BJ (cell line): ENCODE measurements around the gene LRRC8C. TPM values are rescaled to one million over a fixed set of nuclear protein-coding genes. Genes with fewer than 3 reads are reported as not detected.

Source experiments
- CTCF ChIA-PET: fragments of 350-600 bp; formaldehyde crosslinking; extraction: SDS; loops from one replicate; lab custom pipeline; 2021; ENCODE audit warnings: antibody characterized with exemption, inconsistent platforms; lab: Yijun Ruan, JAX
- POLR2A ChIA-PET: fragments of 300-600 bp; sonication (Branson Sonifier 250); formaldehyde crosslinking; extraction: SDS; loops from one replicate; lab custom pipeline; 2021; ENCODE audit warnings: antibody characterized with exemption; lab: Charles Lee
- DNase-seq: peaks from one replicate; pipeline ENCODE4 v3.0.0-alpha.2; 2011; ENCODE audit warnings: low read depth
- H3K27me3 ChIP-seq: 2 replicates; pipeline ENCODE4 v1.6.0; 2011; ENCODE audit warnings: low read length; ENCODE audit not compliant: control insufficient read depth, insufficient read depth
- H3K36me3 ChIP-seq: 2 replicates; pipeline ENCODE4 v1.5.1; 2011; ENCODE audit warnings: low read length; ENCODE audit not compliant: control insufficient read depth, insufficient read depth
- H3K4me3 ChIP-seq: 2 replicates; pipeline ENCODE4 v1.5.1; 2011; ENCODE audit warnings: low read depth, mild to moderate bottlenecking, control low read depth, low read length
- polyA plus RNA-seq: library from polyadenylated mRNA; depleted of rRNA; stranded (reverse); fragments of >200 nt; gene quantifications from 2 replicates; pipeline ENCODE4 v1.2.3, GENCODE V29; 2011
- TF ChIP-seq, protein P1 (sequence below): IDR thresholded peaks from 2 replicates; pipeline ENCODE4 v1.5.1; 2011; ENCODE audit warnings: low read depth, mild to moderate bottlenecking, control low read depth, inconsistent platforms, low read length, moderate library complexity; ENCODE audit not compliant: insufficient read depth

The LRRC8C gene
- polyA plus RNA-seq, 1 experiment: 3.6 TPM

- Histone ChIP-seq H3K4me3 (no peak overlapping the region), H3K27me3 (no peaks in the 10 kb centered on the region), H3K36me3 (0 out of 2 replicates have a peak, but pooled peaks cover 2% of the 10 kb centered on the region)
- TF ChIP-seq, protein P1, sequence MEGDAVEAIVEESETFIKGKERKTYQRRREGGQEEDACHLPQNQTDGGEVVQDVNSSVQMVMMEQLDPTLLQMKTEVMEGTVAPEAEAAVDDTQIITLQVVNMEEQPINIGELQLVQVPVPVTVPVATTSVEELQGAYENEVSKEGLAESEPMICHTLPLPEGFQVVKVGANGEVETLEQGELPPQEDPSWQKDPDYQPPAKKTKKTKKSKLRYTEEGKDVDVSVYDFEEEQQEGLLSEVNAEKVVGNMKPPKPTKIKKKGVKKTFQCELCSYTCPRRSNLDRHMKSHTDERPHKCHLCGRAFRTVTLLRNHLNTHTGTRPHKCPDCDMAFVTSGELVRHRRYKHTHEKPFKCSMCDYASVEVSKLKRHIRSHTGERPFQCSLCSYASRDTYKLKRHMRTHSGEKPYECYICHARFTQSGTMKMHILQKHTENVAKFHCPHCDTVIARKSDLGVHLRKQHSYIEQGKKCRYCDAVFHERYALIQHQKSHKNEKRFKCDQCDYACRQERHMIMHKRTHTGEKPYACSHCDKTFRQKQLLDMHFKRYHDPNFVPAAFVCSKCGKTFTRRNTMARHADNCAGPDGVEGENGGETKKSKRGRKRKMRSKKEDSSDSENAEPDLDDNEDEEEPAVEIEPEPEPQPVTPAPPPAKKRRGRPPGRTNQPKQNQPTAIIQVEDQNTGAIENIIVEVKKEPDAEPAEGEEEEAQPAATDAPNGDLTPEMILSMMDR: no peak
- ChIA-PET POLR2A (no interaction called here), CTCF (no interaction called here)
- no peak for DNase-seq
Measured at GRCh38 chr1:89711140-89711778, 78.3 kb downstream of the LRRC8C start.

DNA sequence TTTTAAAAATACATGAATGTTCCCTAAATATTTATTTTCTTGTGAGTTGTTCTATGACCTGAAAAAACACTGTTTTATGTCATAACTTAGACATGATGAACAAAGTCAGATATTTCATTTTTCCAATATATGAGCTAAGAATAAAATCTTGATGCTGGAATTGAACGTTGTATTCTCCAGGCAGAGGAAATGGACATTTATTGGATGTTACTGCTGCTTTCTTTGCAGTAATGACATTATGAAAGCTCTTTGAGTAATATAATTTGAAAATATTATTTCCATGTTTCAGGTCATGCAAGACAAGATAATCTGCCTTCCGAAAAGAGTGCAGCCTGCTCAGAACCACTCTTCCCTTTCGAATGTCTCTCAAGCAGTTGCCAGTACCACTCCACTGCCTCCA, 79.5 kb downstream of the LRRC8C start:
- ChIA-PET POLR2A (no interaction called here), CTCF (no interaction called here)
- 0 out of 2 replicates have a peak, but pooled peaks cover 2% of the 10 kb centered on the region for H3K36me3 ChIP-seq
- no peak for DNase-seq
- no peak overlapping the region for H3K4me3 ChIP-seq
- H3K27me3 ChIP-seq: no peaks in the 10 kb centered on the region
- TF ChIP-seq, protein P1: no peak

GRCh38 chr1:89715677-89716076, 82.8 kb downstream of the LRRC8C start:
- POLR2A ChIA-PET: no interaction called here
- CTCF ChIA-PET: no interaction called here
- Histone ChIP-seq H3K27me3 (no peaks in the 10 kb centered on the region), H3K36me3 (0 out of 2 replicates have a peak, but pooled peaks cover 2% of the 10 kb centered on the region), H3K4me3 (no peak overlapping the region)
- DNase-seq: no peak
- TF ChIP-seq, protein P1: no peak

- no peaks in the 10 kb centered on the region for H3K36me3 ChIP-seq
- CTCF ChIA-PET: interaction anchor here (1.2 to 1.5 kb wide), 3 partner anchors 28 to 43 kb away, joined by 4 to 6 read pairs (median 4); no protein-coding TSS in a partner anchor
- H3K27me3 ChIP-seq: no peaks in the 10 kb centered on the region
- DNase-seq: no peak
- TF ChIP-seq, protein P1: no peak
- no peak overlapping the region for H3K4me3 ChIP-seq
- POLR2A ChIA-PET: no interaction called here
Measured at GRCh38 chr1:89719502-89720306, 86.8 kb downstream of the LRRC8C start.

DNA sequence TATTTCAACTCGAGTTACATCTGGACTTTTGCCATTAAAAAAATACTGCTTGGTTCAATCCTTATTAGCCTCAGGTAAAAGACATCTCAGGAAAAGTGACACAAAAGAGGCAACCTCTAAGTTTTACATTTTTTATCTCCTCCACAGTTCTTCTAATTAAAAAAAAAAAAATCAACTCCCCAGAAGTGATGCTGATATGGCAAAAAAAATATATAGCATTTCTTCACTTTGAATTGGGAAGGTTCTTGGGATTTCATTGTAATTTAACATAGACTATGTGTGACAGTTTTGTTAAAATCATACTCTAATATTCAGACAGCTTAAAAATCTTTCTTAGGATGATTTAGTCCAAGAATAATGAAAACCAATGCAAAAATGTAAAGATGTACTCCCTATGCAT, 87.9 kb downstream of the LRRC8C start:
- DNase-seq: no peak
- Histone ChIP-seq H3K27me3 (no peaks in the 10 kb centered on the region), H3K36me3 (no peaks in the 10 kb centered on the region), H3K4me3 (no peak overlapping the region)
- ChIA-PET CTCF (interaction anchor here (1.2 kb wide), 1 partner anchor 29 kb away, joined by 4 read pairs; no protein-coding TSS in a partner anchor), POLR2A (no interaction called here)
- TF ChIP-seq, protein P1: no peak
